ENCODE results near the gene SH3GL3. TPM values are rescaled to one million over a fixed set of nuclear protein-coding genes. Genes with fewer than 3 reads are reported as not detected.

Gene SH3GL3
- total RNA-seq, 1 experiment from 2014 or later: not detected

GRCh38 chr15:83631534-83631933 is 184.4 kb downstream of the SH3GL3 start:
- Histone ChIP-seq H3K9me3 (ENCODE audit: control insufficient read depth, insufficient read depth, low read depth, low read length) (no peaks in the 10 kb centered on the region), H3K4me3 (ENCODE audit: low read depth in 2 of 2, low read length in 2 of 2) (no peak overlapping the region), H3K36me3 (ENCODE audit: control insufficient read depth, insufficient read depth, low read length) (no peaks in the 10 kb centered on the region), H3K27ac (ENCODE audit: low read length) (no peak overlapping the region), H3K27me3 (ENCODE audit: control insufficient read depth, insufficient read depth, low read length) (no peaks in the 10 kb centered on the region), H3K4me1 (ENCODE audit: control insufficient read depth, insufficient read depth, low read length) (no peaks in the 10 kb centered on the region)
- TF ChIP-seq REST (IDR thresholded peaks at IDR 0.05; ENCODE audit: insufficient read depth in 1 of 2, low read depth in 2 of 2, low read length in 1 of 2): no peak
- no peak for TF ChIP-seq POLR2AphosphoS5 (IDR thresholded peaks at IDR 0.05; ENCODE audit: low read depth, low read length)
- no peak for TF ChIP-seq CTCF (IDR thresholded peaks at IDR 0.05)
- TF ChIP-seq SIN3A (IDR thresholded peaks at IDR 0.05; ENCODE audit: borderline replicate concordance, insufficient read depth, low read depth, low read length): no peak
- no peak for TF ChIP-seq TCF7L2 (IDR thresholded peaks at IDR 0.05; ENCODE audit: low read depth, low read length)
- BruUV-seq (replicated peaks): no TSS peak
- no peak for DNase-seq (ENCODE audit: low read depth, low spot score)
- ATAC-seq: no peak
- intact Hi-C loops (cut with micrococcal nuclease; ENCODE audit: unreplicated experiment) (no loop called here), in situ Hi-C loops (cut with HindIII; ENCODE audit: low pct_unique_long_range_greater_than_20kb, low sequenced_read_pairs) (no loop called here)
- POLR2A ChIA-PET: no interaction called here
- CTCF ChIA-PET: no interaction called here

GRCh38 chr15:83643201-83643600 is 196.1 kb downstream of the SH3GL3 start:
- Histone ChIP-seq H3K27me3 (ENCODE audit: control insufficient read depth, insufficient read depth, low read length) (no peaks in the 10 kb centered on the region), H3K4me1 (ENCODE audit: control insufficient read depth, insufficient read depth, low read length) (no peaks in the 10 kb centered on the region), H3K27ac (ENCODE audit: low read length) (no peak overlapping the region), H3K4me3 (ENCODE audit: low read depth in 2 of 2, low read length in 2 of 2) (no peak overlapping the region), H3K36me3 (ENCODE audit: control insufficient read depth, insufficient read depth, low read length) (no peaks in the 10 kb centered on the region), H3K9me3 (ENCODE audit: control insufficient read depth, insufficient read depth, low read depth, low read length) (no peaks in the 10 kb centered on the region)
- in situ Hi-C loops (cut with HindIII; ENCODE audit: low pct_unique_long_range_greater_than_20kb, low sequenced_read_pairs) (no loop called here), intact Hi-C loops (cut with micrococcal nuclease; ENCODE audit: unreplicated experiment) (no loop called here)
- ATAC-seq: no peak
- TF ChIP-seq TCF7L2 (IDR thresholded peaks at IDR 0.05; ENCODE audit: low read depth, low read length) (no peak), POLR2AphosphoS5 (IDR thresholded peaks at IDR 0.05; ENCODE audit: low read depth, low read length) (no peak)
- POLR2A ChIA-PET: no interaction called here
- DNase-seq (ENCODE audit: low read depth, low spot score): no peak
- BruUV-seq (replicated peaks): no TSS peak
- CTCF ChIA-PET: no interaction called here

GRCh38 chr15:83644439-83644838 is 197.3 kb downstream of the SH3GL3 start:
- Histone ChIP-seq H3K36me3 (ENCODE audit: control insufficient read depth, insufficient read depth, low read length) (no peaks in the 10 kb centered on the region), H3K27me3 (ENCODE audit: control insufficient read depth, insufficient read depth, low read length) (no peaks in the 10 kb centered on the region), H3K27ac (ENCODE audit: low read length) (no peak overlapping the region), H3K4me3 (ENCODE audit: low read depth in 2 of 2, low read length in 2 of 2) (no peak overlapping the region), H3K9me3 (ENCODE audit: control insufficient read depth, insufficient read depth, low read depth, low read length) (no peaks in the 10 kb centered on the region), H3K4me1 (ENCODE audit: control insufficient read depth, insufficient read depth, low read length) (no peaks in the 10 kb centered on the region)
- CTCF ChIA-PET: no interaction called here
- in situ Hi-C loops (cut with HindIII; ENCODE audit: low pct_unique_long_range_greater_than_20kb, low sequenced_read_pairs) (no loop called here), intact Hi-C loops (cut with micrococcal nuclease; ENCODE audit: unreplicated experiment) (no loop called here)
- TF ChIP-seq TCF7L2 (IDR thresholded peaks at IDR 0.05; ENCODE audit: low read depth, low read length) (no peak), REST (IDR thresholded peaks at IDR 0.05; ENCODE audit: insufficient read depth in 1 of 2, low read depth in 2 of 2, low read length in 1 of 2) (no peak), SIN3A (IDR thresholded peaks at IDR 0.05; ENCODE audit: borderline replicate concordance, insufficient read depth, low read depth, low read length) (no peak), CTCF (IDR thresholded peaks at IDR 0.05) (no peak), POLR2AphosphoS5 (IDR thresholded peaks at IDR 0.05; ENCODE audit: low read depth, low read length) (no peak)
- no peak for DNase-seq (ENCODE audit: low read depth, low spot score)
- POLR2A ChIA-PET: no interaction called here
- no TSS peak for BruUV-seq (replicated peaks)
- no peak for ATAC-seq
